NCI-H2081 treated with DMSO at 0.1 percent for 48 hours (cell line): ENCODE measurements around the gene KRT78.
A peak's percentile ranks its signal among the peaks of the same experiment; 100 is the strongest.
"Not testable (repeated sequence)": the region's sequence is repeated elsewhere in the genome, so short reads cannot be mapped to it uniquely, and the experiment has no call there.

Source experiments
- DNase-seq: peaks from one replicate; lab custom pipeline; 2025; lab: John Stamatoyannopoulos, UW

The KRT78 gene

GRCh38 chr12:52848661-52849255, at the start of gene KRT78:
TSS of gene KRT78 (minus strand) at chr12:52848994. CDS start at chr12:52848930, 64 bp downstream.
- DNase-seq = no peak

GRCh38 chr12:52896190-52897100, 47.7 kb upstream of the KRT78 start:
- no peak for DNase-seq

- DNase-seq = no peak
Measured at GRCh38 chr12:52895726-52896189, 47.0 kb upstream of the KRT78 start.

GRCh38 chr12:52892974-52893373, 44.2 kb upstream of the KRT78 start:
- DNase-seq = no peak

GRCh38 chr12:52892207-52892852, 43.5 kb upstream of the KRT78 start:
- no peak for DNase-seq

GRCh38 chr12:52891044-52891443, 42.2 kb upstream of the KRT78 start:
- no peak for DNase-seq

- DNase-seq = no peak
Measured at GRCh38 chr12:52890417-52890816, 41.6 kb upstream of the KRT78 start.

GRCh38 chr12:52884526-52885293, 35.9 kb upstream of the KRT78 start:
- no peak for DNase-seq

GRCh38 chr12:52880499-52880898, 31.7 kb upstream of the KRT78 start:
- not testable (repeated sequence) for DNase-seq

- DNase-seq = peak; percentile 34
Measured at GRCh38 chr12:52879394-52880351, 30.9 kb upstream of the KRT78 start.

GRCh38 chr12:52878507-52879393, 30.0 kb upstream of the KRT78 start:
- no peak for DNase-seq

- no peak for DNase-seq
Measured at GRCh38 chr12:52877242-52877641, 28.4 kb upstream of the KRT78 start.

GRCh38 chr12:52876372-52876771, 27.6 kb upstream of the KRT78 start:
- no peak for DNase-seq

- DNase-seq = no peak
Measured at GRCh38 chr12:52874573-52875435, 26.0 kb upstream of the KRT78 start.

- DNase-seq = peak; percentile 28
Measured at GRCh38 chr12:52873832-52874572, 25.2 kb upstream of the KRT78 start.

- no peak for DNase-seq
Measured at GRCh38 chr12:52873513-52873831, 24.7 kb upstream of the KRT78 start.

- no peak for DNase-seq
Measured at GRCh38 chr12:52872644-52873389, 24.0 kb upstream of the KRT78 start.
